ENCODE results near the gene DENND1A.

DNA sequence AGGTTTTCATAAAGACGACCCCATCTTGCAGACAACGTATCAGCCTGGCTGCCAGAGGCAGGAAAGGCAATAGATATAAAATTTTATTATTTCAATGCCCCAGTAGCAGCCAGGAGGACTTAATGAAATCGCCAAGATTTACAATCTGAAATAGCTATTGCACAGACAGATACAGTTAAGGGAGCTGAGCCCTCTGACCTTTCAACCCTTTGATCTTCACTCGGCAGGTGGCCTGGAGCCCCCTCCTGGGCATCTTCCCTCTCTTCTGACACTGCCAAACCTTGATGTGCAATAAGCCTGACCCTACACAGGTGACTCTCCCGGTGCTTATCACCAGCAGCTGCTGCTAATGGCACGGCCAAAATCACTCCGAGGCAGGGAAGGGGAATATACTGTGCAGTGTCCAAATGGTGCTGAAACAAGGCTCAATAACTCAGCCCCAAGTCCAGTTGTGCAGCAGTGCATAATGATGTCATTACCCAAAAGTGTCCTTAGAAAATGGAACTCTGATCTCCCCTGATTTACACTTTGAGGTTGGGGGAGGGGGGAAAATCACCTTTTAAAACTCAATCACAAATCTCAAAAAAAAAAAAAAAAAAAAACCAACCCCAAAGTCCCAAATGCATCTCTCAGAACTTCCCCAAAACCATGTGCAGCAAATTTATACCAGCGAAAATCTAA, 331.9 kb downstream of the DENND1A start:
- no peak for TF ChIP-seq POLR2A (IDR thresholded peaks at IDR 0.05)
- TF ChIP-seq, protein P1, sequence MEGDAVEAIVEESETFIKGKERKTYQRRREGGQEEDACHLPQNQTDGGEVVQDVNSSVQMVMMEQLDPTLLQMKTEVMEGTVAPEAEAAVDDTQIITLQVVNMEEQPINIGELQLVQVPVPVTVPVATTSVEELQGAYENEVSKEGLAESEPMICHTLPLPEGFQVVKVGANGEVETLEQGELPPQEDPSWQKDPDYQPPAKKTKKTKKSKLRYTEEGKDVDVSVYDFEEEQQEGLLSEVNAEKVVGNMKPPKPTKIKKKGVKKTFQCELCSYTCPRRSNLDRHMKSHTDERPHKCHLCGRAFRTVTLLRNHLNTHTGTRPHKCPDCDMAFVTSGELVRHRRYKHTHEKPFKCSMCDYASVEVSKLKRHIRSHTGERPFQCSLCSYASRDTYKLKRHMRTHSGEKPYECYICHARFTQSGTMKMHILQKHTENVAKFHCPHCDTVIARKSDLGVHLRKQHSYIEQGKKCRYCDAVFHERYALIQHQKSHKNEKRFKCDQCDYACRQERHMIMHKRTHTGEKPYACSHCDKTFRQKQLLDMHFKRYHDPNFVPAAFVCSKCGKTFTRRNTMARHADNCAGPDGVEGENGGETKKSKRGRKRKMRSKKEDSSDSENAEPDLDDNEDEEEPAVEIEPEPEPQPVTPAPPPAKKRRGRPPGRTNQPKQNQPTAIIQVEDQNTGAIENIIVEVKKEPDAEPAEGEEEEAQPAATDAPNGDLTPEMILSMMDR (IDR thresholded peaks at IDR 0.05), result no peak

Measured in adrenal gland (tissue), 5 donors.